ENCODE measurements around the gene PFKP.
"Not testable (repeated sequence)": the region's sequence is repeated elsewhere in the genome, so short reads cannot be mapped to it uniquely, and the experiment has no call there.

The PFKP gene

DNA sequence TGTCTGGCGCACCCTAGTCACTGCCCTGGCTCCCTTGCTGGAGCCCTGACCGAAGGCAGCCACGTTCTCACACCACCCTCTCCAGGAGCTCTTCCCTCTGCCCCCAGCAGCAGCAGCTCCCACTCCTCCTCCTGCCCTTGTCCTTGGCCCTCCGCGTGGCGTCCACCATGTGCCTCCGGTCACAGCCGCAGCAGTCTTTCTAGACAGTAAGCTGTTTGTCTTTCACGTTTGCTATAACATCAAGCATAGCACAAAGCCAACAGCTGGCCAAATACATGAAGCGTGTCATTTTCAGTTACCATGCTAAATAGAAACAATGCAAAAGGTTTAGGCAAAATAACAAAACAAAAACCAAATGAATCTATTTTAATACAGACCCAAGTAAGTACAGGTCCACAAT, 101.9 kb downstream of the PFKP start:
- Histone ChIP-seq H3K9me3 (no peaks in the 10 kb centered on the region), H3K27ac (no peak overlapping the region), H3K4me3 (ENCODE audit: low read depth in 1 of 2, low read length in 1 of 2) (no peak overlapping the region), H3K4me1 (ENCODE audit: control insufficient read depth in 1 of 2, insufficient read depth in 1 of 2, low read depth in 1 of 2, low read length in 1 of 2) (peaks cover 16 to 21% of the 10 kb centered on the region in 2 experiments), H3K36me3 (peaks cover 55% of the 10 kb centered on the region), H3K27me3 (no peaks in the 10 kb centered on the region)
- TF ChIP-seq, protein P1, sequence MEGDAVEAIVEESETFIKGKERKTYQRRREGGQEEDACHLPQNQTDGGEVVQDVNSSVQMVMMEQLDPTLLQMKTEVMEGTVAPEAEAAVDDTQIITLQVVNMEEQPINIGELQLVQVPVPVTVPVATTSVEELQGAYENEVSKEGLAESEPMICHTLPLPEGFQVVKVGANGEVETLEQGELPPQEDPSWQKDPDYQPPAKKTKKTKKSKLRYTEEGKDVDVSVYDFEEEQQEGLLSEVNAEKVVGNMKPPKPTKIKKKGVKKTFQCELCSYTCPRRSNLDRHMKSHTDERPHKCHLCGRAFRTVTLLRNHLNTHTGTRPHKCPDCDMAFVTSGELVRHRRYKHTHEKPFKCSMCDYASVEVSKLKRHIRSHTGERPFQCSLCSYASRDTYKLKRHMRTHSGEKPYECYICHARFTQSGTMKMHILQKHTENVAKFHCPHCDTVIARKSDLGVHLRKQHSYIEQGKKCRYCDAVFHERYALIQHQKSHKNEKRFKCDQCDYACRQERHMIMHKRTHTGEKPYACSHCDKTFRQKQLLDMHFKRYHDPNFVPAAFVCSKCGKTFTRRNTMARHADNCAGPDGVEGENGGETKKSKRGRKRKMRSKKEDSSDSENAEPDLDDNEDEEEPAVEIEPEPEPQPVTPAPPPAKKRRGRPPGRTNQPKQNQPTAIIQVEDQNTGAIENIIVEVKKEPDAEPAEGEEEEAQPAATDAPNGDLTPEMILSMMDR (IDR thresholded peaks at IDR 0.05), result no peak

DNA sequence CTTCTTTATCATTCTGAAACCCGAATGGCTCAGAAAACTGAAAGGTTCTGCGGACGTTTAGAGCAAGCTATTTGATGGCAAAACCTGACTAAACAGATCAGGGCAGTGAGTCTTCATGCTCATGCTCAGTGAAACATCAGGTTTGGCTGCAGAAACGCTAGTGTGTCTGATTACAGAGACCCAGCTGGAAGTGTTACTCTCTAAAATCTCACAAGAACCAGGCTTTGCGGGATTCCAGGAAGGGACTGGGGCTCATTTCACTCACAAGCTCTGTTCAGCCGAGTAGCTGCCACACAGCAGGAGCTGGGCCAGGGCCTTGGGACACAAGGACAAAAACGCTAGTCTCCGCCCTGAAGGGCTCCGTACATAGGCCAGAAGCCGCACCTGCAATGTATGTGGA, 102.3 kb downstream of the PFKP start:
- Histone ChIP-seq H3K36me3 (peaks cover 51% of the 10 kb centered on the region), H3K4me1 (ENCODE audit: control insufficient read depth in 1 of 2, insufficient read depth in 1 of 2, low read depth in 1 of 2, low read length in 1 of 2) (peaks cover 16 to 21% of the 10 kb centered on the region in 2 experiments), H3K4me3 (ENCODE audit: low read depth in 1 of 2, low read length in 1 of 2) (no peak overlapping the region), H3K27ac (no peak overlapping the region), H3K27me3 (peaks cover under 1% of the 10 kb centered on the region), H3K9me3 (no peaks in the 10 kb centered on the region)
- TF ChIP-seq, protein P1 (IDR thresholded peaks at IDR 0.05), result no peak

DNA sequence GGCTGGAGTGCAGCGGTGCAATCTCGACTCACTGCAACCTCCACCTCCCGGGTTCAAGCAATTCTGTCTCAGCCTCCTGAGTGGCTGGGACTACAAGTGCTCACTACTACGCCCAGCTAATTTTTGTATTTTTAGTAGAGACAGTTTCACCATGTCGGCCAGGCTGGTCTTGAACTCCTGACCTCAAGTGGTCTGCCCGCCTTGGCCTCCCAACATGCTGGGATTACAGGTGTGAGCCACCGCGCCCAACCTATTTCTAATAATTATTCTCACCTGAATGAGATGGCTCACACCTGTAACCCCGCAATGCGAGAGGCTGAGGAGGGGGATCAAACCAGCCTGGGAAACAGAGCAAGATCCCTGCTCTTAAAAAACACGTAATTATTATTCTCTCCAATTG, 104.1 kb downstream of the PFKP start:
- not testable (repeated sequence) for H3K27ac ChIP-seq, H3K9me3 ChIP-seq
- Histone ChIP-seq H3K4me3 (ENCODE audit: low read depth in 1 of 2, low read length in 1 of 2) (peak overlapping the region in 1 of 2 experiments; percentile 100), H3K4me1 (ENCODE audit: control insufficient read depth in 1 of 2, insufficient read depth in 1 of 2, low read depth in 1 of 2, low read length in 1 of 2) (peaks cover 16 to 21% of the 10 kb centered on the region in 2 experiments), H3K36me3 (peaks cover 33% of the 10 kb centered on the region), H3K27me3 (peaks cover 16% of the 10 kb centered on the region)

DNA sequence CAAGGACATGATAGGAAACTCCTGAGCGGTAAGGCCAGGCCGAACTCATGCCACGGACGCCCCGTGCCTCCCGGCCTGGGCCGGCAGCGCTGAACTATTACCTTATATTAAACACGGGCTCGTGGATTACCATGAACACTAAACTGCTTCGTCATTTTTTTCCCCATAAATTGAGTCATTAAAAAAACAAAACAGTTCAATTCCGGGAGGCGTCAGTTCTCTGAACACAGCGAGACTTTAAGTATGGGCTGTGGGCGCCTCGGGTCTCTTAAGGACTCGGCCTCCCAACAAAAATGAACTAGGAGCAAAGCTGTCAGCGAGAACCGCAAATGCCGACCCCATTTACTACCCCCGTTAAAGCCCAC, 104.7 kb downstream of the PFKP start:
- H3K4me1 ChIP-seq (ENCODE audit: control insufficient read depth in 1 of 2, insufficient read depth in 1 of 2, low read depth in 1 of 2, low read length in 1 of 2), result peaks cover 16 to 21% of the 10 kb centered on the region in 2 experiments
- TF ChIP-seq, protein P1 (IDR thresholded peaks at IDR 0.05), result no peak
- H3K27me3 ChIP-seq, result peaks cover 21% of the 10 kb centered on the region
- peak overlapping the region; percentile 78 for H3K27ac ChIP-seq
- H3K9me3 ChIP-seq, result no peaks in the 10 kb centered on the region
- peaks cover 28% of the 10 kb centered on the region for H3K36me3 ChIP-seq
- H3K4me3 ChIP-seq (ENCODE audit: low read depth in 1 of 2, low read length in 1 of 2), result peak overlapping the region; percentile 84 to 100

DNA sequence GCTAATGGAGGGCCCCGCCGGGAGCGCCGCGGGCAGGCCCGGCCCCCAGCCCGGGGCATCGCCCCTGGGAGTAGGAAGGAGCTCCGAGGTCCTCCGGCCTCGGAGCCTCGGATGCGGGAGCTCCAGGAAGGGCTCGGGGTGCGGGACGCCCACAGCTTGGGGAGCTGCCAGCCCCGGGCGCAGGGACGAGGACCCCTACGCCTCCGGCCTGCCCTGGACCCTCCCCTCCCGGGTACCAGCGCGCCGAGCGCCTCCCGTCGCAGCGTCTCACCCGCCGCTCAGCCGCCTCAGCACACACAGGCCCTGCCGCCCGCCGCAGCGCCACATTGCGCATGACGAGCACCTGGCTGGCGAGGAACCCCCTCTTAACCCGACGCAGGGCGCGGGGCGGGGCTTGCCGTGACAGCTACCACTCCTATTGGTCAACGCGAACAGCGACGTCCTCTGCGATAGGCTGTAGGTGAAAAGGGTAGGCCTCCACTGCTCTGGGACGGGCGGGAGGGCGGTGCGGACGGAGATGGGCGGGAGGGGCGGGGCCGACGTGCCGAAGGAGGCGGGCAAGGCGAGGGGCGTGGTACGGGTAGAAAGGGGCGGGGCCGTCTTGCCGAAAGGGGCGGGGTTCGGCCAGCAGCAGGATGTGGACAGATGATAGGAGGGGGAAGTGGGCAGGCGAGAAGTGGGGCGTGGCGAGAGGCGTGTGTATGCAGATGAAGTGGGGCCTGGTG, 105.3 kb downstream of the PFKP start, which contains the start of gene PITRM1:
Gene PITRM1, minus strand, starts transcription at position 337 of the 725 bp plus-strand sequence. Its CDS starts 10 bp downstream, at position 327.
- Histone ChIP-seq H3K9me3 (no peaks in the 10 kb centered on the region), H3K4me1 (ENCODE audit: control insufficient read depth in 1 of 2, insufficient read depth in 1 of 2, low read depth in 1 of 2, low read length in 1 of 2) (peaks cover 16 to 21% of the 10 kb centered on the region in 2 experiments), H3K4me3 (ENCODE audit: low read depth in 1 of 2, low read length in 1 of 2) (peak within 1 kb of the TSS; percentile 84 to 100), H3K27me3 (peaks cover 23% of the 10 kb centered on the region), H3K36me3 (peaks cover 24% of the 10 kb centered on the region), H3K27ac (peak within 1 kb of the TSS; percentile 78)
- TF ChIP-seq, protein P1 (IDR thresholded peaks at IDR 0.05), result peak; percentile 33

DNA sequence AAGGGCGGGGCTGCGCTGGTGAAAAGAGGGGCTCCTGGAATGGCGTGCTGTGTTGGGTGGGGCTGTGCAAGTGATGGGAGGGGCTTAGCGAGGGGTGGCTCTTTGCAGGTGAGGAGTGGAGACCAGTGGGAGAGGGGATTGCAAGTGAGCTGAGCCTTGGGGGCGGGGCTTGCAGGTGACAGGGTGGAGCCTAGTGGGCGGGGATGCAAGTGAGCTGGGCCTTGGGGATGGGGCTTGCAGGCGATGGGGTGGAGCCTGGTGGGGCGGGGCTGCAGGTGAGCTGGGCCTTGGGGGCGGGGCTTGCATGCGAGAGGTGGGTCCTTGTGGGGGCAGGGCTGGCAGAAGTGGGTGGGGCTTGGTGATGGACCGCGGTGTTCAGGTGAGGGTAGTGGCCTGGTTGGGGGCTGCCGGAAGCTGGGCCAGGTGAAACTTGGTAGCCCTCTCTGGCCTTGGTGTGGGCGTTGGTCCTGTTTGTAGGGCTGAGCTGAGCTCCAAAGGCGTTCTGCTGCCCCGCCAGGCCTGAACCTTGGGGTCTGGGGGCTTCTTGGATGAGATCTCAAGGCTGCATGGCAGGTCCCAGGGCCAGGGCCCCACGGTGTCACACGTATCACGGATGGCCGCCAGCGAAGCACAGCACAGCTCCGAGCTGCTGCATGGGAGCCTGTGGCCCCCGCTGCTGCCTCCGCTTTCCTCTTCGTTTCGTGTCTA, 106.0 kb downstream of the PFKP start:
- peaks cover 23% of the 10 kb centered on the region for H3K27me3 ChIP-seq
- peaks cover 16 to 21% of the 10 kb centered on the region in 2 experiments for H3K4me1 ChIP-seq (ENCODE audit: control insufficient read depth in 1 of 2, insufficient read depth in 1 of 2, low read depth in 1 of 2, low read length in 1 of 2)
- TF ChIP-seq, protein P1 (IDR thresholded peaks at IDR 0.05), result no peak
- H3K27ac ChIP-seq, result peak overlapping the region; percentile 78
- H3K4me3 ChIP-seq (ENCODE audit: low read depth in 1 of 2, low read length in 1 of 2), result peak overlapping the region; percentile 84 to 100
- H3K36me3 ChIP-seq, result peaks cover 17% of the 10 kb centered on the region
- no peaks in the 10 kb centered on the region for H3K9me3 ChIP-seq
